Activated CD4-positive, alpha-beta T cell treated with anti-CD3 and anti-CD28 coated beads, Interleukin-2, Interleukin-4, amounts not matched to agents 100 ng/mL and 50 ng/mL, durations not matched to agents 16 hours and 8 hours (primary cell): ENCODE measurements around the gene BCL2.
"Not testable (repeated sequence)": the region's sequence is repeated elsewhere in the genome, so short reads cannot be mapped to it uniquely, and the experiment has no call there.

Experiments
- DNase-seq: peaks from one replicate; pipeline ENCODE4 v3.0.0-alpha.2; 2020; ENCODE audit warnings: low spot score

The BCL2 gene

DNA sequence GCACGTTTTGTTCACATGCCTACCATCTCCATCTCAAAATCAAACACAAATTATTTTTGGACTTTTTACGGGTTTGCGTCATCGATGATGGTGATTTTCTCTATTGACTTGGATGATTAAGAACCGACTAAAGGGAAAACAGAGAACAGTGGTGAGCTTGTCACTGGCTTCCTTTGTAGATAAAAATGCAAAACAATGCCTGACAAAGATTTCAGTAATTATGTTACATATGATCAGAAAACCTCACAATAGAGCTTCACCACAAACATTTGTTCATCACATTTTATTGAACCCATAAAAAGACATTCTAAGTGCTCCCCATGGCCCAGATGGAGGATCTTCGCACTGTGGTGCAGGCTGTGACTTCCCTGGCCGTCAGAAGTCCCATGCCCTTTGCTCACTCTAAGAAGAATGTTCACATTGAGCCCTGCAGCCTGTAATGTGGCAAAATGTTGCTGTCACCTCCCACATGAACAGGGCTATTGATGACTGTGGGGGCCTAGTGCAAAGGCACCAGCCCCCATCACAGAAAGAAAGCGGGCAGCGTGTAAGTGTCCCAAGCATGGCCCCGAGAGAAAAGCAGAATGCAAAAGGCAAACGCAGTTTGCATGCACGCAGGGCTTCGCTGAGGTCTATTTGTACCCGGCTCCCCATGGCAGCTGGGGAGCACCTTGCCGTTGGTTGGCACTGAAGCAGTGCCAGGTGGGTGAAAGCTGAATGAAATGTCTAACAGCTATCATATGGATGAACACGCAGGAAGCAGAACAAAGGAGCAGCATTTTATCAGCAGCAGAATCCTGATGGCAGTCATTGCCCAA lies 60.6 kb downstream of the BCL2 start:
- no peak for DNase-seq

DNA sequence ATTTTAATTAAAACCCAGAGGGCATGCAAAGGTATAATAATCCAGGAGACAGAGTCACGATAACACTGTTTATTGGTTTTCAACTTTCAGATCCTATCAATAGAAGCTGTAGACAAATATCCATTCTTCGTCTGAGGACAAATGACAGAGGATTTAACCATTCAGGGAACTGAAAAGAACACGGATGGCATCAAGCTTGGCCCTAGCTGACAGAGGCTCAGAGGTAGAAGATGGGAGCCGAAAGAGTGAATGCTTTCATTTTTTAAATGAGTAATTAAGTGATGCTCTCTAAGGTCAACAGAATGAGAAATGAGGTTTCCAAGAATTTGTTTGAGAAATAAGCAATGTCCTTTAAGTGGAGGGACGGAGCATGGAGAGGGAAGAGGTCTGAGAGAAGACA lies 62.1 kb downstream of the BCL2 start:
- DNase-seq: no peak

DNA sequence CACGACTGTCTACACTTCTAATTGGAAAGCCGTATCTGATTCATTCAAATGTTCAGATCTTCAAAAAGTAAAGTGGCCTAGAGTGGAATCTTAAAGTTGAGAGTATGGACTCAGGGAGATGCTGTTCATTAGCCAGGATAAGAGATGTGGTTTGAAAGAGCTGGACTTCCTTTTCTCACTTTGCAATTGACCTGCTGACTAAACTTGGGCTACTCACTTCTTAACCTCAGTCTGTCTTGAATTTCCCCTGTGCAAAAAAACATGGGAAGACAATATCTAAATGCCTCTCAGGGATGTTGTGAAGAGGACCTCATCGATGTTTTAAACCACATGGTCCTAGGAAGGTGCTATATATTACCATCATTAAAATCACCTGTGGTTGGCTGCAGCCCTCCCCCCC lies 64.1 kb downstream of the BCL2 start:
- DNase-seq: no peak

DNA sequence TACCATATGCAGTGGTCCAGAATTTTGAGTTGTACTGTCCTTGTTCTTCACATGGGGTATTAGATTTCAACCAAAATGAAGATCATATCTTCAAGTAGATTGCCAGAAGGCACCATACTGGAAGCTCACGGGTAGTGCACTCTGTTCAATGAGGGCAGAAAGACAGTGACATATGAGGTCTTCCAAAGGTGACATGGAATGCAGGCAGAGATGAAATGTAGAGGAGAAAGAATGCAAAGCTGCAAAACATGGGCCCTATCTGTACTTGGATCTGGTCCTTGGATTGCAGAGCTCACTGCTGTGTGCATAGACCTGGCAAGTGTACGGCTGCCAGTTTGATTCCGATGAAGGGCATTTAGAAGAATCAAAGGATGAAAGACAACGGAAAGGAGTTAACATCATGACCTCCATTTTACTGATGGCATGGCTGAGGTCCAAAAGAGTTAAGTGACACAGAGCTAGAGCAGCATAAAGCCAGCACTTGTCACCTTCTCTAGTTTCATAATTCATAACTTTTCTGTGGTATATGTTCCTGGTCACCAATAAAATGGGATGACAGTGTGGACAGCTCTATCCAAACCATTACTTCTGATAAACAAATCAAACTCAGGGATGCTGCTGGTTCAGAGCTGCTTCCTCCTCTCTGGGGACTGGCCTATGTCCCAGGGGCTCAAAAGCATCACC lies 64.7 kb downstream of the BCL2 start:
- DNase-seq: no peak

DNA sequence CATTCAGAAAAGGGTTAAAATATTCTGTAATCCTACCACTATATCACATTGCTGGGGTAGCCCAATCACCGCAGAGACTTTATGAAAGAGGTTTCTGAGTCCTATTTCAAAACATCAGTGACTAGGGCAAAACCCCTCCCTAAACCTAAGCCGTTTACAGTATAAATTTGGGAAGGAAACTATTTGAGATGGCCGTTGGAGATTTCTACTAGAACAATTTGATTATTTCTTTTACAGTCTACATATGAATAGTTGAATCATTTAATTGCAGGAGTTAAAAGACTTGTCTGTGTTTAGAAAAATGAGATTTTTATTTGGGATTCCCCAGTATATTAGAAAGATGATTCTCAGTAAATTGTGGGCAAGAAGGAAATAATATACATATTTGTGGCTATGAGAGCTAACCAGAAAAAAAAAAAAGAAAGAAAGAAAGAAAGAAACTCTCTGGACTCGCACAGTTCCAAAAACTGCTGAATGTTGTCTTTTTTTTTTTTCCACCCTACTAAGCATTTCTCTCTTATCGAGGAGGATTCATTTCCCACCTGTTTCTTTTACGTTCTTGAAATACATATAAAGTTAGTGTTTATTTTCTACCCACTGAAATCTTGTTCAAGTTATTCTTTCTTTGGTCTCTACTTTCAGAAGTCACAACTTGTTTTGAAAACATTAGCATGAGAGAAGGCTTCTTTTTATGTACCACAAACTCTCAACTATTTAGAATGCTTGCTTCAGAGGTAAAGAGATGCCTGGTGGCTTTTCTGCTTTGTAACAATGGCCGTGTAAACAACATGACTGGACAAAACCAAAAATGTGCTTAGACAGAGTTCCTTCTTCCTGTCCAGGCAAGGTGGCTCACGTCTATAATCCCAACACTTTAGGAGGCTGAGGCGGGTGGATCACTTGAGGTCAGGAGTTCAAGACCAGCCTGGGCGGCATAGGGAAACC lies 65.9 kb downstream of the BCL2 start:
- no peak for DNase-seq

DNA sequence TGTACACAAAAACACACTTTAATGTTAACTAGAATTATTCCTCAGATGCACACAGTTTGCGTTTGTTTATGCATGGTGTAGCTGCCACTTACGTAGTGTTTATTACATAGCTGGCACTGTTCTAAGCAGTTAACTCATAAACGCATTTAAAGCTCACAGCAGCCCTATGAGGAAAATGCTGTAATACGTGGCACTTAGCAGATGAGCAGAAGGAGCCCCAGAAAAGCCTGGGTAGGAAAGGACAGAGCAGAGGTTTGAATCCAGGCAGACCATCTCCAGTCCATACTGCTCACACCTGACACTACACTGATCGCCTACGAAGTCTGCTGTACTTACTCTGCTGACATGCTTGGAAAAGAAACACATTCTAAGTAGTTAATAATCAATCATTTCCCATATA lies 66.6 kb downstream of the BCL2 start:
- no peak for DNase-seq

DNA sequence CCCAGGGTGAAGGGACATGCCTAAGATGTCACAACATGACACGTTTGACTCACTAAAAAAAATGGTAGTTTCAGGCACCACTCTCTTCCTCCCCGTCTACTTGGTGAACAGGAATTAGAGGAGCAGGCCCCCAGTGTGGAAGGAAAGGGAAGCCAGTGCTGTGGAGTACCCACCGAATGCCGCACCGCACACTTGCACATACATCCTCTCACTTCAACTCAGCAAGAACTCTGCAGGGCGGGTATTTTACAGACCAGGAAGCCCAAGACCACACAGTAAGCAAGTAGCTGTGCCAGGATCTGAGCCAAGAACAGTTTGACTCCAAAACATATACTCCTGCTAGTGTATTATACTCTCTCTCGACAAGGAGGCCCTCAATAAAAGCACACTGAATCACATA lies 69.8 kb downstream of the BCL2 start:
- no peak for DNase-seq

DNA sequence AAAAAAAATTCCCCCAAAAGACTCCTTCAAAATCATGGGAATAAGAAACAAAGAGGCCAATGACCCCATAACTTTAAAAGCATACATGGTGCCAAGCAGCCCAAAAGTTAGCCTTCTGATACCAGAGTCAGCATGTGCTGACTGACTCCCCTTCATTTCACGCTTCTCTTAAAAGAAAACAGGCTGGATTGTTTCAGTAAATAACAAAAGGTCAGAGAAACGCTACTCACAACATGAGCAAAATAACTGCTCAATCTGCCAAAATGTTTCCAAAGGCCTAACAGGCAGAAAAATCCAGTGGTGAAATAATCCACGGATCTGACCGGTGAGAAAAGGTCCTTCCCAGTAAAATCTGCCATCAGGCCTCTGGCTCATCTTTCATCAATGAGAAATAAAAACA lies 71.6 kb downstream of the BCL2 start:
- no peak for DNase-seq

DNA sequence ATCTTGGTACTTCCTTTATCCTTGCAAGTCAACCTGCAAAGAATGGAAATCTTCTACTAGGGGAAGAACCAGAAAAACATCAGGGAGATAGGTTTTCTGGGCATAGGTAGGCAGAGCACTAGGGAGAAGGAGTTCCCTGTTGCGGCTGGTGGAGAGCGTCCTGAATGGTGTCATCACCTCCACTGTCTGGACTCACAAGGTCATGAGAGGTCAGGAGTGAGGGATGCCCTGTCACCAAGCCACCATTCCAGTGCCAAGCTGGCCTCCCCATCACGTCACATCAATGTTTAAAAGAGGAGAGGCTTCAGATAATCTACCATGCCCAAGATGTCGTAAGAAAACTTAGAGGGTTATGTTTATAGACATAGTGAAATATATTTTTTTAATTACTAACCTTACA lies 72.1 kb downstream of the BCL2 start:
- DNase-seq: no peak

DNA sequence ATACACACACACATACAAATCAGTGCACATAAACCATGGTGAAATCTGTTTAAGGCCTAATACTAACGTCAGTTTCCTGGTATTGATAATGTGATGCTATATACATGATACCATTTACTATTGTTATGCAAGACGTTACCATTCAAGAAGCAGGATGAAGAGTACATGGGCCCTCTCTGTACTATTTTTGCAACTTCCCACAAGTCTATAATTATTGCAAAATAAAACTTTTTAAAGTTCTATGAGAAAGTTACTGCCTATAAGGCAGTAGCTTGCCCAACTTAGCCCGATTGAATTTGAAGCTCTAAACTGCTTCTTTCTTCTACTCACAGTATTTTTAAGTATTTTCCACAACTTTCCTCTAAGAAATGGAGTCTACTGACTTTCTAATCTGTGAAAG lies 74.0 kb downstream of the BCL2 start:
- DNase-seq: no peak

DNA sequence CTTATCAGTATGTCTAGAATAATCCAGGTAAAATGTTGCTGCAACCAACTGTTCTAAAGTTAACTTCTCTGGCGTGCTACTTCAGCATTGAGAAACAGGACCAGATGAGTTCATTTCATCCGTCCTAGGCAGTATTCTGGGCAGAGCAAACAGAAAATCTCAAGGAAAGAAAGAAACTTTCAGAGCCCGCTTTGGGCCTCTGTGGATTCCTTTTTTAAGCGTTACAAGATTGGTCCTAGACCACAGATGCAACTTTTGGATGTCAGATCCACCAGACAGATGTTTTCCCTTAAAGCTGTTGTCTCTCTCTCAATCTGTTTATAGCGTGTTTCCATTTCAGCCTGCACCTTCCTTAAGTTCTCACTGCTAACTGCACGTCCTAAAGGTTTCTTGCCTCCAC lies 75.0 kb downstream of the BCL2 start:
- no peak for DNase-seq

DNA sequence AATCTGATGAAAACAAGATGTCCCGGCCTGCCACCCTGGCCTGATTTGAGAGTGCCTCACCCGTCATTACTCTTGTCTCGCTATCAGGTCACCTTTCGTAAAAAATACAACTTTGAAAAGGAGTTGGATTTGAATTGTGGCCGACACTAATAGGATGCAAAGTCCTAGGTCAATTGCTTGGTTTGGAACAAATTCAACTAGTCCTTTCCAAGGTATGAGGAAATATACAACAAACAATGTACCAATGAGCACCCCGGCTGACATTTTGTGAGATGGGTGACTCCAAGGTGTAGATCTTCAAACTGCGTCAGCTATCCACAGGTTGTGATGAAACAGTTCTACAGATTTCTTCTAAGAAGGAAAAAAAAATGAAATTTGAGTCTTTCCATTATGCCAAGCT lies 77.8 kb downstream of the BCL2 start:
- no peak for DNase-seq

DNA sequence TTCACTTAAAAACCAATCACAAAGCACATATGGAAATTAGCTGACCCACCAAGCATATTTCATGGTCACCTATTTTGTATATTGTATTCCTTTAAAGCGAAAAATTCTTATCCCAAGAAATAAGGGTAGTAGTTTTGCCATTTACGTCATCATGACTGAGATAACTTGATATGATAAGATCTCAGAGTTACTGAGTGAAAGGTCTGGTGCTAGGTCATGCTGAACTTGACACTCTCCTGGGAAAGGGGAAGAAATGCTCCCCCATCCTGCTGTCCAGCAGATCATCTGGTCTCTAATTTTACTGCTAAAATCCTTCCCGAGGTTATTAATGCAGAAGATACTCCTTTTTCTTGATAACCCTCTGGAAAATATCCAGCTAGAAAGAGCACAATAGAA lies 78.3 kb downstream of the BCL2 start:
- DNase-seq: no peak

DNA sequence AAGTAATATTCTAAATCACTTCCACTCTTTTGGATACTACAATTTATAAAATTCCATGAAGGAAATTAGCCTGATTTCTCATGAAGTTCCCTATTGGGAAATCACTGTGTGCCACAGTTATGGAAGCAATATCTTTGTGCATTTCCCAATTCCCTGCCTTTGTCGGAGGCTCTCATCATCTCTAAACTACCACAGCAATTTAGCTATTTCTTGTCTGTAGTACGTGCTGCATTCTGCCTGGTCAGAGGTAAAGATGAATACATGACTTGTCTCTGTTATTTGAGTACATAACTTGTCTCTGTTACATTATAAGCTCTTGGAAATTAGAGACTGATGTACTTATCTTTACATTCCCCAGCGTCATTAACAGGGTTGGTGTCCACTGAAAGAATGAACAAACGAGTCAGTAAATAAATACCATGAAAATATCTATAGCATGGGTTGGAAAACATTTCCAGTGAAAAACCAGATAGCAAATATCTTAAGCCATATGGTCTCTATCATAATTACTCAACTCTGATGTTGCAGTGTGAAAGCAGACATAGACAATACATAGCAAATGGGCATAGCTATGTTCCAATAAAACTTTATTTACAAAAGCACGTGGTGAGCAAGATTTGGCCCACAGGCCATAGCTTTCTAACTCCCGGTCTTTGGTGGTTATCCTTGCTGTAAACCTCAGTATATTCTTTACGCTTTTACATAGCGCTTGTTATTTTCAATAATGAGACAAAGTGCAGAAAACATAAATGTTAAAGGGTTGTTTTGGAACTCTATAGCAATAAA lies 78.8 kb downstream of the BCL2 start:
- DNase-seq: no peak

DNA sequence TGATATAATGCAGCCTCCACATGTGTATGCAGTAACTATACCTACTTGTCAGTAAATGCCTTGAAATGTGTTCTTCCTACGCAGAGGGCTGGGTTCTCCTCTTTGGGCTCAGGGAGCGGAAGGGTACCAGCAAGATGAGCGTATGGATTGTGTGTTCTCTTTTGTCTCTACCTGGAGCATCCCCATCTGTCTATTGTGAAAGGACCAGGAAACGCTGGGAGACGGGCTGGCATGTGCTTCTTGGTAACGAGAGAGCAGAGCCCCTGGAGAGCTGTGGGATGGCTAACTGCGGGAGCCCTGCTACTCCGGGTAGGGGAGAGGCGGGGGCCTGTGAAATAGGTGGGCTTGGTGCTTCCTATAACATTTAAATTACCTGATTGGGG lies 80.9 kb downstream of the BCL2 start:
- no peak for DNase-seq

DNA sequence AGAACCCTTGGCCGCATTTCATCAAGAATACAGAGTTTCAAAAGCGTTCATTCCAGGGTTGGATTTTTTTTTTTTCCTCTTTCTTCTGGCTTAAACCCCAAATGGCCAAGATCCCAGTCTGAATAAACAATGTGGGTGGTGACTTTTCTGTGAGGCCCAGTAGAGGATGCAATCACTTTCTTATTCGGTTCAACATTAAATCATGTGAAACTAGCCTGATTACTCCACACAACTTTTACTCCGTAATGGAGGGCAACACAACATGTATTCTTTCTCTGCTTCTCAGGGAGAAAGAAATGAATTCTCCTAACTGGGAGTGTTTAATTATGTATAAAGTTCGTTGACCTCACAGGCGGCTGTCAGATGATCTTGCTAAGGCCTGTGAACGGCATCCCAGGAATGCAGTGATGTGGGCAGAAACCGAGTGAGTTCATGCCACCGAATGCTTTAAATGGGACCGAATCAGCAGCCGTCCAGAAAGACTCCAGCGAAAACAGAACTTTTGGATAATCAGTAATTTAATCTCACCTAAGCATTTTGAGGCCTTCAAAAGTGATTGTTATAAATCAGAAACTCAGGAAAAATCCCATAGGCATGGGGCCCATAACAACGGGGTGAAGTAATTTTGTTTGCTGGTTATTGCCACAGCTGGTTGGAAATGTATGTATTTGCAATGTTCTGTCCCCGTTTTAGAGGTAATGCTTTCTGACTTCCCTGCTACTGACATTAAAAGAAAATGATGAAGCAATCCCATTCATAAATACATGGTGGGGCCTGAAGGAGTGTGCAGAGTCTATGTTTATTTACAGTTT lies 81.5 kb downstream of the BCL2 start:
- no peak for DNase-seq

DNA sequence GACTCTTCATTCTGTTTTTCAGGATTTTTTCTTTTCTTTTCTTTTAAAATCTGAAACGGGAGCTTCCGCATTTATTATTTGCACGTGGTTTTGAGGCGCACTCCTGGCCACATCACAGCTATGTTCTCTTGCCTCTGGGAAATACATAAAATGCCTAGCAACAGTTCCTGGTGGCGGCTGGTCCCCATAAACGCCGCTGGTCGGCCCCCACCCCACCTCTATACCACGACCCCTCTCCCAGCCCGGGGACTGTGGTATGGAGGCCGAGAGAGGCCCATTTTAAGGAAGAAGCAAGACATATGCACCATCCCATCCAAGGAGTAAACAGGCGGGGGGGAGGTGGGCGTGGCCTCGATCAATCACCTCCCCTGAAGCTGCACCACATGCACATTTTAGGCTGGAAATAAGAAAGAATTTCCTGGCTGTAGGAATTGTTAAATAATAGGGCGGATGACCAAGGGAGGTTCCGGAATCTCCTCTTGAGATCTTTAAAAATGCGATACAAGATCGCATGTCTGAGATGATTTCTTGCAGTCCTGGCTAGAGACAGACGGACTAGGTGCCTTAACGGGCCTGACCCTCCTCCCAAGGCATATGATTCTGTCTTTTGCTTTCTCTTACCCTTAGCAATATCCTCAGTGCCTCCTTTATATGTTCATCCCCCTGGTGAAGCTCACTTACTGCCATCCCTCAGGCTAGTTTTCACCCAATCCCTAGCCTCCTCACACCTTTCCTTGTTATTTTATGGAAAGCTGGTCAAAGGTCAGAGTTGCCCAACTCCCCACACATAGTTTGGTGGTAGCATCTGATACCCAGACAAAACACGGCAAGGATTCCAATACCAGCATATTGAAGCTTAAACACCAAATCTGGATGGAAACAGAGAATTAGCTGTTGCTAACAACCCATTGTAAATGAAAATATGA lies 82.4 kb downstream of the BCL2 start:
- DNase-seq: no peak

DNA sequence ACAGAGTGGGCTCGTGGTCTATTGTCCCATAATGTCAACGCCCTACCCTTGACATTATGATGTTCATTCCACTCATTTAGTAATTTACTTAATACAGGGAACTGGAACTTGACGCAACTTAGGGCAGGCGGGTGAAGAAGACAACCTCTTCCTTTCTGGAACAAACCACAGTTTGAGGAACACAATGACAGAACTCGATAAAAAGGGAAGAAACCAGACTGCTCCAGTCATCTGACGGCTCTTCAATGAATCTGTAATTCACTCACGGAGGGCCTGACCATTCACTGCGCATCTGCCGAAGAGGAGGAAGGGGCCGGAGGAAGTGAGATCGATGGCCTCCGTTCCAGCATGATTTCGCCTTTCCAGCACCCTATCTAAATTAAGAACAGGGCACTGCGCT lies 83.2 kb downstream of the BCL2 start:
- DNase-seq: no peak

DNA sequence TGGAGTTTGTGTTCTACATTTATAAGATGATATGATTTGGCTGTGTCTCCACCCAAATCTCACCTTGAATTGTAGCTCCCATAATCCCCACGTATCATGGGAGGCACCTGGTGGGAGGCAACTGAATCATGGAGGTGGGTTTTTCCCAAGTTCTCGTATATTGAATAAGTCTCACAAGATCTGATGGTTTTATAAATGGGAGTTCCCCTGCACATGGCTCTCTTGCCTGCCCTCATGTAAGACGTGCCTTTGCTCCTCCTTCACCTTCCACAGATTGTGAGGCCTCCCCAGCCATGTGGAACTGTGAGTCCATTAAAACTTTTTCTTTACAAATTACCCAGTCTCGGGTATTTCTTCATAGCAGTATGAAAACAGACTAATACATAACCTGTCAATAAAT lies 83.6 kb downstream of the BCL2 start:
- DNase-seq: not testable (repeated sequence)

DNA sequence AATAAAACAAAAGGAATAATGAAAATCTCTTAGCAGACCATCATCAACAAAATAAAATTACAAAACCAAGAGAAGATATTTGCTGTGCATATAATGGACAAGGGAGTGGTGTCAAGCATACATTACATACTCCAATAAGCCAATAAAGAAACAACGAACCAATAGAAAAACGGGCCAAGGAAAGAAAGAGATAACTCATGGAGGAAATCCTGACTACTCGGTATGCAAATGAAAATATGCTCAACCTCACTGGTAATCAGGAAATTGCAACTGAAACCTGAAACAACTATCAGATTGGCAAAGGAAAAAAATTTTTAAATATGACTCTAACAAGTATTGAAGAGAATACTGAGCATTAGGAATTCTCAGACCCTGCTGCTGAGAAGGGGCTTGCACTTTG lies 84.7 kb downstream of the BCL2 start:
- no peak for DNase-seq
